Measurements from ENCODE around the gene OPN1LW. TPM values are rescaled to one million over a fixed set of nuclear protein-coding genes. Genes with fewer than 3 reads are reported as not detected.

Gene OPN1LW
- total RNA-seq, 4 donors from 2014 or later, result not detected

DNA sequence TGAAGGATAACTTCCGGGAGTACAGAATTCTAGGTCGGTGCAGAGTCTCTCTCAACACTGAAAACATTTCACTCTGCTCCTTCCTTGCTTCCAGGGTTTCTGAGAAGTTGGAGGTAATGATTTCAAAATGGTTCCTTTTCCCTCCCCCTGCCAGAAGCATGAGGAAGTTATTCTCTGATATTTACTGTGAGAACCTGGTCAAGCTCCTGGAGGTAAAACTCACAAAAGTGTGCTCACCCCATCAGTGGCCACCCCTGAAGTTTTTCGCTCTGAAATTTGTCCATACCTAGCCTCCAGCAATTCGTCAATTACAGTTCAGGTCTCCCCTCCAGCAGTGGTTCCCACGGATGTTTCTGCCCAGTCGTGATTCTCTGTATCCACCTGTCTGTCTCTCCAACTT, 30.3 kb upstream of the OPN1LW start:
- TF ChIP-seq CTCF (IDR thresholded peaks at IDR 0.05; ENCODE audit: low read depth), result no peak

DNA sequence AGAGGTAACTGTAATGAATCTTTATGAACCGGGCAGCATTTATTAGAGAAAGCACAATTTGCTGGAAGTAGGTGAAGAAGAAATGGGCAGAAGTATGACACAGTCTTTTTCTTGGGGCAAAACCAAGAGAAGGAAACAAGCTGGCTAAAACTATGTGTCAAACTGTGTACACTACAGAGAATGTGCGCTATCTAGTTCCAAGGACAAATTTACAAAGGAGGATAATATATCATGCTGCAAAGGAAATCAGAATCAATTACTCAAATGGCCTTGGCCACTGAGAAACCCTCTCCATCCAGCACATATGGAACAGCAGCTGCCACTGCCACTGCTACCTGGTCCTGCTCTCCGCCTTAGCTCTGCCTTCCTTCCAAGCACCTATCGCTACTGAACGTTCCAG, 29.4 kb upstream of the OPN1LW start:
- TF ChIP-seq CTCF (IDR thresholded peaks at IDR 0.05; ENCODE audit: low read depth), result no peak

GRCh38 chrX:154115071-154115470, 29.0 kb upstream of the OPN1LW start:
- no peak for TF ChIP-seq CTCF (IDR thresholded peaks at IDR 0.05; ENCODE audit: low read depth)

- no peak for TF ChIP-seq CTCF (IDR thresholded peaks at IDR 0.05; ENCODE audit: low read depth)
Observed at GRCh38 chrX:154115750-154116149, 28.3 kb upstream of the OPN1LW start.

- no peak for TF ChIP-seq CTCF (IDR thresholded peaks at IDR 0.05; ENCODE audit: low read depth)
Observed at GRCh38 chrX:154116426-154117211, 27.4 kb upstream of the OPN1LW start.

DNA sequence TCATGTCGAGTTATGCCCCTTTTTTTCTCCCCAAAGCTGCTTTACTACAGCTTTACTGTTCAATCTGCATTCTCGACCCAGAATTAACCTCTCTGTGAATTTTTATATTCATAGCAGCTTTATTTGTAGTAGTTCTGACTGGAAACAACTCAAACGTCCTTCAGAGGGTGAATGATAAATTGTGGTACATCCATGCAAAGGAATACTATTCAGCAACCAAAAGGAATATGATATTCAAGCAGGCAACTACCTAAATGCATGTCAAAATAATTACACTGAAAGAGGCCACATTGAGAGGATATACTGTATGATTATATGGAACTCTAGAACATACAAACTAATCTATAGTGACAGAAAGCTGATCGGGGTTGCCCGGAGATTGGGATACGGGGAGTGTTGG, 26.5 kb upstream of the OPN1LW start:
- no peak for TF ChIP-seq CTCF (IDR thresholded peaks at IDR 0.05; ENCODE audit: low read depth)

GRCh38 chrX:154120567-154120966, 23.5 kb upstream of the OPN1LW start:
- TF ChIP-seq CTCF (IDR thresholded peaks at IDR 0.05; ENCODE audit: low read depth), result no peak
